GM19452 (cell line): Measurements from ENCODE around the gene PNMA1.
"Not testable (repeated sequence)": the region's sequence is repeated elsewhere in the genome, so short reads cannot be mapped to it uniquely, and the experiment has no call there.

Experiments
- ATAC-seq: cut with Tn5 transposase; IDR thresholded peaks from one replicate; pipeline ENCODE4 v1.9.1; 2021; ENCODE audit not compliant: unreplicated experiment

Gene PNMA1

GRCh38 chr14:73718418-73719251, 4.5 kb upstream of the PNMA1 start:
- ATAC-seq: no peak

- no peak for ATAC-seq
Observed at GRCh38 chr14:73717711-73718417, 3.7 kb upstream of the PNMA1 start.

- ATAC-seq: no peak
Observed at GRCh38 chr14:73717266-73717665, 3.1 kb upstream of the PNMA1 start.

DNA sequence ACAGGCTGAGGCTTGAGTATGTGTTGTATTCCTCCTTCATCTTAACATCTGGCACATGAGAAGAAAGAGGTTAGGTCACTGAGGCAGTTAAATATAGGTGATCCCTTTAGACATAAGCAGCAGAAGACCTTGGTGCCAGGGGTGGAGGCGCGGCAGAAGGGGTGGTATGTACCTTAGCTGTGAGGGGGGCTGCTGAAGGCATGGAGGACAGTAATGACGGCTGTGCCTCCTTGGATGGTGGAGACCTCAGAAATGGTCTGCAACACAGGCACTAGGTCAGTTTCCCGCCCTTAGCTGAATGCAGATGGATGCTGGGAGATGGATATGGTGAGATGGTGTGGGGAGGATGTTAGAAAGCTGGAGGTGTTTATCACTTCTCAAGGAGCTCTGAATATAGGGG, 1.5 kb upstream of the PNMA1 start:
- no peak for ATAC-seq

DNA sequence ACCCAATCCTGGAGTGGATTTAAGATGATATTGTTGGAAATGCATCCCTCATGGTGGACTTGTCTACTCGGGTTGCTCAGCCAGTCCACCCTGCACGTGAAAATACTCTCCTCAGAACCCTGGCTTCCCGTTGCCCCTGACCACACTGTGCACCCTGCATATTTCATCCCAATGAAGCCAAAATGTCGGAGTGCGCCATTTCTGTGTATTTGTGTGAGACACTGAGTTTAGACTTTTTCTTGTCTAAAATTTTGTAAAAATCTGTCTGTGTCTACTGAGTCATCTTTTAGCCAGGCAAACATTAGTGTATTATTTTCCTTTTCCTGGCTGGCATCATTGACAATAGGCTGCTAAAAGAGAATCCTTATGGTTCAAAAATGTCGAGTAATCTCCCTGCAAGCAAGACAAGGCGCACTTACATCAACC, 485 bp upstream of the PNMA1 start:
- ATAC-seq: no peak

DNA sequence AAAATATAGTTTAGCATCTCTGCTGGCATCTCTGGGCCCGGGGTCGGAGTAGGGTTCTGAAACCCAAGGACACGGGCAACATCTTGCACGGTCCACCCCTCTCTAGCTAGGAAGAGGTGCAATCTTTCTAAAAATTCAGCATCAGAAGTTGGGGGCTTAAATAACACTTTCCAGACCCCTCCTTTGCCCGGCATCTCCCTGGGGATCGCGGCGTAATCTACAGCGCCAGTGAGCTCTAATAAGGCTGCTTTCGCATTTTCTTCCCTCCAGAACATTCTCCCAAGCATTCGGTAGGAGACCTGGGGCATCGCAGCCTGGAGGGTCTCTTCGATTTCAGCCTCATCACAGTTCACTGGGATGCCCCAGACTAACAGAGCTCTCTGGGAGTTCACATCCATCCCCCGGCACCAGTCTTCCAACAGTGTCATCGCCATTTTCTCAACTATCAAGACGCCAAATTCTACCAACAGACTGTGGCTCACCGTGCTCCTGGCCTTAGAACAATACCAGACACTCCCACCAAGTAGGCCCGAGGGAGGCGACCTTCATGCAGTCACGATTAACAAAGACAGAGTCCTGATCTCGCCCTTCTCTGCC, 880 bp downstream of the PNMA1 start:
- no peak for ATAC-seq

DNA sequence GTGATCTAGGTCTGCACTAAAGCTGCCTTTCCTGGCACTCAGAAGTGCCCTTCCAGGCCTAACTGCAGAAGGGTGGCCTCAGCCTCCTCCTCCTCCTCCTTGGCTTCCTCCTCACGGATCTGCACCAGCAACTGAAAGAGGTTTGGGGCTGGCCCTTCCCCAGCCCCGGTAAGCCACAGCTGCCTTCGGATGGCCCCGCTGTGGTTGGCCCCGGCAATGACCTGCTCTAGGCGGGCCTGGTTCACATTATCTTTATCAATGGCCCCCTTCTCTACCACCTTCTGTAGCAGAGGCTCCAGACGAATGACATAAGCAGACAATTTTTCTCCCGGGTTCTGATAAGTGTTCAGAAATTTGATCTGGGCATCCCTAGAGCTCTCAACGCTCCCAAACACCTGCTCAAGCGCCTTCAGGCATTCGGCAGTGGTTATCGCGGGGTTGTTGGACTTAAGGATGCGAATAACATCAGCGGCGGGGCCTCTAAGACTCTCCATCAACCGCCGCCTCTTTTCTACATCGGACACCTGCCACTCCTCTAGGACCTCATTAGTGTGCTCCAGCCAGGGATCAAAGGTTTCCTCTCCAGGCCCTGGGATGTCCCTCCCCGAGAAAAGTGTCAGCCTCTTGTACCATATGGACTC, 1.5 kb downstream of the PNMA1 start:
- ATAC-seq: no peak

DNA sequence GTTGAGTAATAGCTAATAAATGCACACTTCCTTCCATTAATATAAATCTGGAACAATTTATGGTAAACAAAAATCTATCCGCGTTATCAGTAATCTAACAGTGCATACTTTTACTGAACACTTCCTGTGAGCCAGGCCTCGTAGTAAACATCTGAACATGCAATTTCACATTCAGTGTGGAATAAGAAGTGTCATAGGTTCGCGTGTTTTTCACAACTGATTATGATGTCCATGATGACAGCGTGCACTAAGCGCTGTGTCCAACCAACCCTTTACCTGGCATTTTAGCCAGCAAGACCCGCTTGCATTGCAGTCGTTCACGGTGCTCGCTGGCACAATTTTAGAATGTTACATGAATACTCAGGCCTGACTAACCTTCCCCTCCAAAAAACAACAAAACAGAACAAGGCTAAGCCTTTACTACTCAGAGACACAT, 2.1 kb downstream of the PNMA1 start:
- no peak for ATAC-seq

DNA sequence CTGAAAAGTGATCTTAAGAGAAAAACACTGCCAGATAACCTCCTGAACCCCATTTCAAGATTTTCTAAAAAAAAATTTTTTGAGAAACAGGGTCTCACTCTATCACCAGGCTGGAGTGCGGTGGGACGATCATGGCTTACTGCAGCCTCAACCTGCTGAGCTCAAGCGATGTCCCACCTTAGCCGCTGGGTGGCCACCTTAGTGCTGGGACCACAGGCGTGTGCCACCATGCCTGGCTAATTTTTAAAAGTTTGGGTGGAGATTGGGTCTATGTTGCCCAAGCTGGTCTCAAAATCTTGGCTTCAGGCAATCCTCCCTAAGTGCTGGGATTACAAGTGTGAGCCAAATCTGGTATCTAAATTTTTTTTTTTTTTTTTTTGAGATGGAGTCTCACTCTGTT, 3.4 kb downstream of the PNMA1 start:
- ATAC-seq: no peak

DNA sequence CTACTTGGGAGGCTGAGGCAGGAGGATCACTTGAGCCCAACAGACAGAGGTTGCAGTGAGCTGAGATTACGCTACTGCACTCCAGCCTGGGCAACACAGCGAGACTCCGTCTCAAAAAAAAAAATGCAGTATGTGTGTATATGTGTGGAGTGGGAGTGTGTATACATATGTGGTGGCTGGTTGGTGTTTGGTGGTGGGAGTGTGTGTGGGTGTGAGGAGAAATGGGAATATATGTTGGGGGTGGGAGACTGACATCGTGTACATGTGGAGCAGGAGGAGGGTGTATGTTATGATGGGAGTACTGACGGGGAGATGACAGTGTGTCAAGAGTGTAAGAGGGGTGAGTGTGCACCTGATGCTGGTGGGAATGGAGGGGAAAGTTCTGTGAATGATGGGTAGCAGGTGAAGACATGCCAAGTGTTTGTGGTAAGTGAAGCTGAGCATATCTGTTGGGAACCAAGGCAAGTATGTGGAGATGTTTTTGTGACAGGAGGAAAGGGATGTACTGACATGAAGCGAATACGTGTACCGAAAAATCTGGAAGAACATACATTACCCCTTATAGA, 4.2 kb downstream of the PNMA1 start:
- ATAC-seq: no peak

DNA sequence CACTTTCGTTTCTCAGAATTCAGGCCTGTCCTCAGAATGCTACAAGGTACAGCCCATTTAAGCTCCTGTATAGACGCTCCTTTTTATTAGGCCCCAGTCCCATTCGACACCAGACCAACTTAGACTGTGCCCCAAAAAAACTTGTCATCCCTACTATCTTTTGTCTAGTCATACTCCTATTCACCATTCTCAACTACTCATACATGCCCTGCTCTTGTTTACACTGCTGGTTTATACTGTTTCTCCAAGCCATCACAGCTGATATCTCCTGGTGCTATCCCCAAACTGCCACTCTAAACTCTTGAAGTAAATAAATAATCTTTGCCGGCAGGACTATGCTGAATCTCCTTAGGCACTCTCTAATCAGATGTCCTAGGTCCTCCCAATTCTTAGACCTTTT, 6.1 kb downstream of the PNMA1 start:
- not testable (repeated sequence) for ATAC-seq

- no peak for ATAC-seq
Observed at GRCh38 chr14:73700325-73700724, 13.9 kb downstream of the PNMA1 start.

GRCh38 chr14:73696466-73697400, 17.5 kb downstream of the PNMA1 start:
- ATAC-seq: peak; percentile 83

DNA sequence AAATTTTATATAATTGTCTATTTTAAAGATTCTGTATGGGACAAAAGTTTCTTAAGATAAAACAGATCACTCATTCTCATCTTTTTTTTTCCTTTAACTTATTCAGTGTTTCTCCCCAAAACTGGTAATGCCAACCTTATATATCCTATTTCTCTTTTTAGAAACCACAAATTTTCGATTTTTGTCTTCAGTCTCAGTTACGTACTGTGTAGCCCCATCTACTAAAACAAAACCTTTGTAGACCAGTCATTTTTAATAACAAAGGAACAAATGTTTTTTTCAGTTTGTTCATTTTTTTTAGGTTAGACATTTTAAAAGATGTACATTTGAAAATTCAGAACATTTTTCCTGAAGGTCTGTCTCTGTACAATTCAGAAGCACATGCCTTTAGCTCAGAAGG, 18.2 kb downstream of the PNMA1 start:
- ATAC-seq: peak; percentile 48

GRCh38 chr14:73695082-73695481, 19.1 kb downstream of the PNMA1 start:
- ATAC-seq: no peak

- ATAC-seq: no peak
Observed at GRCh38 chr14:73694083-73694482, 20.1 kb downstream of the PNMA1 start.

DNA sequence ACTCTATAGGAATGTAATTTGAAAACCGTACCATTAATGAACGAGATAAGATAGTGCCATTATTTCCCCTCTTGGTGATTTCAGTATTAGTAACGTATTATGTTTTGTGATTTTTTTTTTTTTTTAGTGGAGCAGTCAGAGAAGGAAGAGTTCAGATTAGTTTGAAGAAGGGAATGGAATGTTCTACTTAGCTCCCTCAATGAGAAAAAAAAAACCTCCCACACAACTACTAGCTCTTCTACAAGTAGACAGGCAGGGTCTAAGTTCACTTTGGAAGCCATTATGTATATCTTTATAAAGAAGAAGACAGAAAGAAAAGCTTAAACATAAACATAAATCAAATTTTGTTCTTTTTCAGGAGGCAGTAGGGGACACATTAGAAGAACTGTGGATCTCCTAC, 27.3 kb downstream of the PNMA1 start:
- ATAC-seq: no peak

GRCh38 chr14:73685328-73685727, 28.9 kb downstream of the PNMA1 start:
- ATAC-seq: no peak

DNA sequence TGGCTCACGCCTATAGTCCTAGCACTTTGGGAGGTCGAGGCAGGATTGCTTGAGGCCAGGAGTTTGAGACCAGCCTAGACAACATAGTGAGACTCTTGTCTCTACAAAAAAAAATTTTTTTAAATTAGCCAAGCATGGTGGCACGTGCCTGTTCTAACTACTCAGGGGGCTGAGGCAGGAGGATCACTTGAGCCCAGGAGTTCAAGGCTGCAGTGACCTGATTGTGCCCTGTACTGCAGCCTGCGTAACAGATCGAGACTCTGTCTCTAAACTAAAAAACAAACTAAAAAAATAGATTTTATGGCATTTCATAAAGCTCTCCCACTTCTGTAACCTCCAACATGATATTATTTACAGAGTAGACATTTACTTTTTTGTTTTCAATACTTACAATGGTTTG, 29.6 kb downstream of the PNMA1 start:
- no peak for ATAC-seq

- ATAC-seq: no peak
Observed at GRCh38 chr14:73680821-73681220, 33.4 kb downstream of the PNMA1 start.
